Endometrial microvascular endothelial cells (primary cell): Measurements from ENCODE around the gene OR2A5. TPM values are rescaled to one million over a fixed set of nuclear protein-coding genes. Genes with fewer than 3 reads are reported as not detected.
"Not testable (repeated sequence)": the region's sequence is repeated elsewhere in the genome, so short reads cannot be mapped to it uniquely, and the experiment has no call there.

Experiments used
- in situ Hi-C: cut with HindIII; loops from 2 replicates; pipeline ENCODE4 v1.10.0; 2017; ENCODE audit warnings: low sequenced_read_pairs, low pct_unique_long_range_greater_than_20kb; ENCODE audit errors: inconsistent ontology term
- total RNA-seq: library from RNA; depleted of rRNA; stranded (reverse); fragments of >200 nt; gene quantifications from one replicate; pipeline ENCODE4 v1.2.3, GENCODE V29; 2015; ENCODE audit errors: inconsistent ontology term

OR2A5 gene
- total RNA-seq = not detected

- in situ Hi-C loops = no loop called here
These were observed at the start of gene OR2A5 for GRCh38 chr7:144048648-144049047. Gene OR2A5 (plus strand): TSS chr7:144048948. CDS start chr7:144050402, 1,454 bp downstream.

- in situ Hi-C loops = no loop called here
These were observed 48.7 kb upstream of the OR2A5 start, which contains the start of gene OR6B1 for GRCh38 chr7:144000020-144000419. Gene OR6B1 (plus strand): TSS chr7:144000320. CDS start chr7:144003997, 3,677 bp downstream.

- in situ Hi-C loops = no loop called here
These were observed 47.2 kb upstream of the OR2A5 start for GRCh38 chr7:144001543-144001942.

GRCh38 chr7:144004703-144005102 is 44.0 kb upstream of the OR2A5 start:
- in situ Hi-C loops = no loop called here

GRCh38 chr7:144006029-144006691 is 42.6 kb upstream of the OR2A5 start:
- in situ Hi-C loops = no loop called here

GRCh38 chr7:144006692-144007042 is 42.1 kb upstream of the OR2A5 start:
- in situ Hi-C loops = no loop called here

- in situ Hi-C loops = no loop called here
These were observed 39.4 kb upstream of the OR2A5 start for GRCh38 chr7:144009361-144009760.

GRCh38 chr7:144010061-144010460 is 38.7 kb upstream of the OR2A5 start:
- in situ Hi-C loops = not testable (repeated sequence)

- in situ Hi-C loops = not testable (repeated sequence)
These were observed 37.9 kb upstream of the OR2A5 start for GRCh38 chr7:144010821-144011220.

GRCh38 chr7:144011458-144012230 is 37.1 kb upstream of the OR2A5 start:
- in situ Hi-C loops = no loop called here

- in situ Hi-C loops = no loop called here
These were observed 30.7 kb upstream of the OR2A5 start for GRCh38 chr7:144018065-144018464.

GRCh38 chr7:144019457-144019856 is 29.3 kb upstream of the OR2A5 start:
- in situ Hi-C loops = no loop called here

- in situ Hi-C loops = no loop called here
These were observed 28.4 kb upstream of the OR2A5 start for GRCh38 chr7:144020340-144020739.

- in situ Hi-C loops = no loop called here
These were observed 26.6 kb upstream of the OR2A5 start for GRCh38 chr7:144022169-144022568.

GRCh38 chr7:144023171-144023827 is 25.4 kb upstream of the OR2A5 start:
- in situ Hi-C loops = no loop called here

- in situ Hi-C loops = no loop called here
These were observed 24.5 kb upstream of the OR2A5 start for GRCh38 chr7:144024213-144024612.

GRCh38 chr7:144026203-144026883 is 22.4 kb upstream of the OR2A5 start:
- in situ Hi-C loops = no loop called here

- in situ Hi-C loops = no loop called here
These were observed 21.7 kb upstream of the OR2A5 start for GRCh38 chr7:144027070-144027469.

GRCh38 chr7:144027974-144028373 is 20.8 kb upstream of the OR2A5 start:
- in situ Hi-C loops = no loop called here
